Spleen (tissue), 11 donors: ENCODE results near the gene TPRX1. TPM values are rescaled to one million over a fixed set of nuclear protein-coding genes. Genes with fewer than 3 reads are reported as not detected.

Experiments used
- DNase-seq: peaks from one replicate; pipeline ENCODE4 v3.0.0-alpha.2; 2020
- H3K27ac ChIP-seq, 8 donors: fragments of 200-600 bp; sonication (generic) in 7 of 8; 1 replicate in 4 of 8; 2 replicates in 4 of 8; pipeline versions ENCODE4 v1.5.0 to v1.8.0; 2016 to 2021; ENCODE audit warnings: inconsistent platforms in 4 of 8, mild to moderate bottlenecking in 4 of 8, moderate library complexity in 1 of 8
- H3K27me3 ChIP-seq, 7 donors: fragments of 200-600 bp; sonication (generic) in 6 of 7; replicated peaks in 1 of 7; 1 replicate in 4 of 7; 2 replicates in 3 of 7; pipeline versions ENCODE4 v1.5.0 to v1.8.0; 2016 to 2021; ENCODE audit warnings: inconsistent platforms in 3 of 7, mild to moderate bottlenecking in 1 of 7
- H3K36me3 ChIP-seq, 6 donors: fragments of 200-600 bp; sonication (generic) in 5 of 6; 1 replicate in 4 of 6; 2 replicates in 2 of 6; pipeline versions ENCODE4 v1.5.0 to v1.8.0; 2016 to 2021; ENCODE audit warnings: inconsistent platforms in 2 of 6
- H3K4me1 ChIP-seq, 6 donors: fragments of 200-600 bp; sonication (generic) in 5 of 6; 1 replicate in 3 of 6; 2 replicates in 3 of 6; pipeline versions ENCODE4 v1.5.0 to v1.8.0; 2016 to 2021; ENCODE audit warnings: inconsistent platforms in 3 of 6
- H3K4me3 ChIP-seq, 8 donors: fragments of 200-600 bp; sonication (generic) in 7 of 8; 1 replicate in 4 of 8; 2 replicates in 4 of 8; pipeline versions ENCODE4 v1.5.0 to v1.8.0; 2016 to 2021; ENCODE audit warnings: inconsistent platforms in 4 of 8, mild to moderate bottlenecking in 4 of 8, moderate library complexity in 2 of 8
- H3K9me3 ChIP-seq, 8 donors: fragments of 200-600 bp; sonication (generic) in 7 of 8; 1 replicate in 4 of 8; 2 replicates in 4 of 8; pipeline versions ENCODE4 v1.5.0 to v1.8.0; 2016 to 2021; ENCODE audit warnings: inconsistent platforms in 4 of 8
- CTCF ChIP-seq, 11 experiments: fragments of 200-600 bp in 7 of 11; fragments of 450-650 bp in 4 of 11; sonication (generic) in 4 of 11; IDR thresholded peaks in 8 of 11; conservative IDR thresholded peaks in 3 of 11; 1 replicate in 7 of 11; 2 replicates in 4 of 11; pipeline versions ENCODE4 v1.4.0 to v1.8.0; 2016 to 2021; ENCODE audit warnings: antibody characterized with exemption in 11 of 11, inconsistent platforms in 4 of 11, mild to moderate bottlenecking in 1 of 11
- POLR2A ChIP-seq, 3 donors: fragments of 450-650 bp; IDR thresholded peaks; one replicate each; pipeline ENCODE4 v1.5.1; 2017; ENCODE audit warnings: antibody characterized with exemption in 3 of 3, mild to moderate bottlenecking in 1 of 3
- POLR2AphosphoS5 ChIP-seq, 3 donors: sonication (generic); formaldehyde crosslinking; IDR thresholded peaks; one replicate each; pipeline ENCODE4 v1.5.1; 2017; ENCODE audit warnings: antibody characterized with exemption in 3 of 3
- whole genome bisulfite sequencing, 5 donors: extraction: QIAGEN DNeasy Blood & Tissue Kit in 3 of 5; methylation state at CpG; one replicate each; pipeline versions ENCODE4 v1.1.5 to v1.1.7; 2013 to 2018; 5-methylcytosine and 5-hydroxymethylcytosine counted together
- intact Hi-C: fragments of 100-400 bp; cut with DNase I; formaldehyde crosslinking; loops from one replicate; pipeline ENCODE4 v1.15.0; 2023; ENCODE audit warnings: low total_unique reads
- polyA plus RNA-seq, 3 donors: library from polyadenylated mRNA; stranded (reverse); fragments of 200-250 nt; gene quantifications; one replicate each; pipeline ENCODE4 v1.2.1, GENCODE V29; 2013
- total RNA-seq, 7 donors: library from RNA; depleted of rRNA in 3 of 7; stranded (reverse); fragments of >200 nt in 3 of 7; fragmentation: NEBNext Ultra II Directional in 4 of 7; extraction: Animal tissue kit (Norgen Biotek cat#: 25700) in 4 of 7; gene quantifications; one replicate each; pipeline versions ENCODE4 v1.1.0 to v1.2.1, GENCODE V29; 2016 to 2021
- donor health status: healthy with polysubstance abuse.
- donor health status: DM: no; HTN: no; CAD: no; lungs with moderate emphysema.
- donor health status: DM: no; HTN: no; CAD: no.
- donor health status: Bipolar disorder and iron deficiency.
- donor health status: healthy.
- donor health status: DM: no; HTN: no; CAD: no.
- donor health status: DM: yes; HTN: yes; CAD: no.

The TPRX1 gene
- total and polyA plus RNA-seq, 10 donors: not detected

- peaks cover 0 to 30% (median 13%) of the 10 kb centered on the region in 6 donors for H3K4me1 ChIP-seq
- peaks cover 0 to 60% (median 39%) of the 10 kb centered on the region in 6 donors for H3K36me3 ChIP-seq
- no peak overlapping the region for H3K27ac ChIP-seq
- H3K27me3 ChIP-seq: no peaks in the 10 kb centered on the region
- no peak for TF ChIP-seq CTCF (IDR thresholded peaks at IDR 0.05 in 8 of 11, conservative IDR thresholded peaks at IDR 0.05 in 3 of 11)
- TF ChIP-seq POLR2A (IDR thresholded peaks at IDR 0.05): no peak
- no peak for TF ChIP-seq POLR2AphosphoS5 (IDR thresholded peaks at IDR 0.05)
- WGBS, 5 donors: 92 to 97% (median 94%) methylated on average over 7 of the region's 7 CpGs
- no peak overlapping the region for H3K4me3 ChIP-seq
- intact Hi-C loops: loop anchor here (10.0 kb wide), 1 partner anchor 72 kb away; the partner anchor contains the start of gene EHD2
- no peak for DNase-seq
- no peaks in the 10 kb centered on the region for H3K9me3 ChIP-seq
These were observed 17.8 kb downstream of the TPRX1 start for GRCh38 chr19:47786566-47786965.

GRCh38 chr19:47781590-47782262, 22.6 kb downstream of the TPRX1 start:
- H3K36me3 ChIP-seq: peaks cover 0 to 66% (median 39%) of the 10 kb centered on the region in 6 donors
- peaks cover 12 to 57% (median 41%) of the 10 kb centered on the region in 6 donors for H3K4me1 ChIP-seq
- intact Hi-C loops: loop anchor here (10.0 kb wide), 1 partner anchor 67 kb away; the partner anchor contains the start of gene EHD2
- H3K27me3 ChIP-seq: no peaks in the 10 kb centered on the region
- H3K27ac ChIP-seq: peak overlapping the region in 4 of 8 donors; percentile 36 to 95 (median 46)
- no peak for DNase-seq
- WGBS, 5 donors: 63 to 71% (median 69%) methylated on average over 9 of the region's 9 CpGs
- TF ChIP-seq POLR2AphosphoS5 (IDR thresholded peaks at IDR 0.05) (peak in 1 of 3 donors; percentile 18), CTCF (IDR thresholded peaks at IDR 0.05 in 8 of 11, conservative IDR thresholded peaks at IDR 0.05 in 3 of 11) (no peak)
- no peaks in the 10 kb centered on the region for H3K9me3 ChIP-seq
- H3K4me3 ChIP-seq: peak overlapping the region in 1 of 8 donors; percentile 91

- no peak for DNase-seq
These were observed 24.2 kb downstream of the TPRX1 start for GRCh38 chr19:47780215-47780551.

More at GRCh38 chr19:47780215-47780551, 24.2 kb downstream of the TPRX1 start:
- intact Hi-C loops: loop anchor here (10.0 kb wide), 1 partner anchor 65 kb away; the partner anchor contains the start of gene EHD2
- Histone ChIP-seq H3K27ac (peak overlapping the region in 7 of 8 donors; percentile 27 to 99 (median 96)), H3K27me3 (no peaks in the 10 kb centered on the region), H3K4me3 (peak overlapping the region in 6 of 8 donors; percentile 74 to 99 (median 88)), H3K4me1 (peaks cover 12 to 57% (median 41%) of the 10 kb centered on the region in 6 donors), H3K9me3 (no peaks in the 10 kb centered on the region), H3K36me3 (peaks cover 0 to 51% (median 30%) of the 10 kb centered on the region in 6 donors)
- no peak for TF ChIP-seq CTCF (IDR thresholded peaks at IDR 0.05 in 8 of 11, conservative IDR thresholded peaks at IDR 0.05 in 3 of 11)
- TF ChIP-seq POLR2A (IDR thresholded peaks at IDR 0.05): no peak
- no peak for TF ChIP-seq POLR2AphosphoS5 (IDR thresholded peaks at IDR 0.05)
- WGBS, 5 donors: 83 to 98% (median 87%) methylated on average over 9 of the region's 9 CpGs
